T47D (cell line): ENCODE measurements around the gene FSD1.
"Not testable (repeated sequence)": the region's sequence is repeated elsewhere in the genome, so short reads cannot be mapped to it uniquely, and the experiment has no call there.

Experiments used
- DNase-seq, 2 experiments: peaks; one replicate each; pipeline versions ENCODE4 v3.0.0 to v3.0.0-alpha.2; 2011 to 2012; ENCODE audit warnings: low read depth in 1 of 2, low spot score in 1 of 2
- JUND ChIP-seq: IDR thresholded peaks from 2 replicates; pipeline ENCODE4 v1.6.1; 2012; ENCODE audit warnings: low read depth
- in situ Hi-C: cut with HindIII; loops from 2 replicates; pipeline ENCODE4 v1.10.0; 2016; ENCODE audit warnings: low sequenced_read_pairs, low pct_unique_long_range_greater_than_20kb

The FSD1 gene

GRCh38 chr19:4346020-4346383 is 41.6 kb downstream of the FSD1 start:
- no peak for TF ChIP-seq JUND
- in situ Hi-C loops, result no loop called here
- DNase-seq, result no peak

GRCh38 chr19:4347521-4347920 is 43.1 kb downstream of the FSD1 start:
- in situ Hi-C loops, result no loop called here
- TF ChIP-seq JUND, result no peak
- no peak for DNase-seq

GRCh38 chr19:4349225-4349624 is 44.8 kb downstream of the FSD1 start:
- DNase-seq, result not testable (repeated sequence)

DNA sequence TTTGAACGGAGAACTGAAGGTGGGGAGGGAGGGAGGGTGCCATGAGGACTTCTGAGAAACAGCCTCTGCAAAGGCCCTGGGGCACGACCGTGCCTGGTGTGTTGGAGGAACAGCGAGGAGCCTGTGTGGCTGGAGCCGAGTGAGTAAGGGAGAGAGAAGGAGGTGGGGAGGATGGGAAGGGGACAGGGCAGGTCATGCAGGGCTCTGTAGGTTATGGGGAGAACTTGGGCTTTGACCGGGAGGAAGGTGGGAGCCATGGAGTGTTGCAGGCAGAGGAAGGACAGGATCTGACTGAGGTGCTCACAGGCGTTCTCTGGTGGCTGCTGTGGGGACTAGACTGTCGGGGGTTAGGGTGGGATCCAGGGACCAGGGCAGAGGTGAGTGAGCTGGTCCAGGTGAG is 45.7 kb downstream of the FSD1 start:
- no peak for DNase-seq
- no peak for TF ChIP-seq JUND
- in situ Hi-C loops, result no loop called here

More at GRCh38 chr19:4349225-4349624, 44.8 kb downstream of the FSD1 start:
- in situ Hi-C loops, result not testable (repeated sequence)

GRCh38 chr19:4350726-4351125 is 46.3 kb downstream of the FSD1 start:
- in situ Hi-C loops, result no loop called here
- DNase-seq, result no peak
- no peak for TF ChIP-seq JUND

GRCh38 chr19:4352701-4353121 is 48.3 kb downstream of the FSD1 start:
- in situ Hi-C loops, result no loop called here
- DNase-seq, result peak in 1 of 2 experiments; percentile 43

GRCh38 chr19:4354282-4354681 is 49.9 kb downstream of the FSD1 start:
- in situ Hi-C loops, result no loop called here
- DNase-seq, result no peak
- TF ChIP-seq JUND, result no peak

More at GRCh38 chr19:4352701-4353121, 48.3 kb downstream of the FSD1 start:
- TF ChIP-seq JUND, result no peak

DNA sequence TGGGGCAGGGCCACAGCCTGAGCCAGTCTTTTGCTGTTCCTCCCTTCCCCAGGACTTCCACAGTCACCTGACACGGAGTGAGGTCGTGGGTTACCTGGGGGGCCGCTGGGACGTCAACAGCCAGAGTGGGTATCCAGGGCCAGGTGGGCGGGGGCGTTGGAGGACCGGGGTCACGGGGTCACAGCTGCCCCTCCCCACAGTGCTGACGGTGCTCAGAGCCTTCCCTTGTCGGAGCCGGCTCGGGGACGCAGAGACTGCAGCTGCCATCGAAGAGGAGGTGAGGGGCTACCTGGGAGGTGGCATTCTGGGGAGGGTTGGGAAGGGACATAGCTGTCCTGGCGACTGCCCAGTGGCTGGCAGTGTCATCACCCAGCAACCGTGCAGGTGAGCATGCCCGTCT is 50.5 kb downstream of the FSD1 start:
- TF ChIP-seq JUND, result no peak
- DNase-seq, result no peak
- in situ Hi-C loops, result no loop called here

DNA sequence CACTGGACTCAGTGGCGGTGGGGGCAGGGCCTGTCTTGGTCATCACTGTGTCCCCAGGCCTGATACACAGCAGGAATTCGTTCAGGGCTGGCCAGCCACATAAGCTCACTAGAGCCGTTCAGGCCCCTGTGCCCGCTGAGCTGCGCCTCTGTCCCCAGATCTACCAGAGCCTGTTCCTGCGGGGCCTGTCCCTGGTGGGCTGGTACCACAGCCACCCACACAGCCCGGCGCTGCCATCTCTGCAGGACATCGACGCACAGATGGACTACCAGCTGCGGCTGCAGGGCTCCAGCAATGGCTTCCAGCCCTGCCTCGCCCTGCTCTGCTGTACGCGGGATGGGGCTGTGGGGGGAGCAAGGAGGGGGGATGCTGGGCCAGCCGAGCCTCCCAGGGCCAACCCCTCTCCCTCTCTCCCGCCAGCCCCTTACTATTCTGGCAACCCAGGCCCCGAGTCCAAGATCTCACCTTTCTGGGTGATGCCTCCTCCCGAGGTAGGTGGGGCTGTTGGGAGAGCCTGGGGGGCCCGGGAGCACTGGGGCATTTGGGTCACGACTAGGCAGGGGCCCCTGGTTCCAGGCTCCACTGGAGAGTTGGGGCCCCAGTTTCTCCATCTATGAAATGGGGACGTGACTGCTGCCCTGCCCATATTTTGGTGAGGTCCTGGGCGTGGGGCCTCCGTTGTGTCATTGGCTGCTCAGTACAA is 52.8 kb downstream of the FSD1 start:
- no peak for TF ChIP-seq JUND
- no peak for DNase-seq
- in situ Hi-C loops, result no loop called here

DNA sequence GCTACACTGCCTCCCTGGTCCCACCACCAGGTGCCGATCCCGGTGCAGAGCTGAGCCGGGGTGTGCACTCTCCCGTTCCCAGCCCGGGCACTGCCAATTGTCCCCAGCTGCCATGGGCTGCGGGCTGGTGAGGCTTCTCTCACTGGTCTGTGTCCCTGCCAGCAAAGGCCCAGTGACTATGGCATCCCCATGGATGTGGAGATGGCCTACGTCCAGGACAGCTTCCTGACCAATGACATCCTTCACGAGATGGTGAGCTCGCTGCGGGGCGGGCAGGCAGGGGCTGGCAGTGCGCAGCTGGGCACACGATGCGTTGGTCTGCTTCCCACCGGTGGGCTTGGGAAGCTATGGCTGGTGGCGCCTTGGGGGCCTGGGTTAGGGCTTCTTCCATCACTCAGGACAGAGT is 53.5 kb downstream of the FSD1 start:
- in situ Hi-C loops, result no loop called here
- no peak for DNase-seq
- no peak for TF ChIP-seq JUND

GRCh38 chr19:4358709-4359626 is 54.6 kb downstream of the FSD1 start:
- no peak for TF ChIP-seq JUND
- no peak for DNase-seq
- in situ Hi-C loops, result no loop called here

DNA sequence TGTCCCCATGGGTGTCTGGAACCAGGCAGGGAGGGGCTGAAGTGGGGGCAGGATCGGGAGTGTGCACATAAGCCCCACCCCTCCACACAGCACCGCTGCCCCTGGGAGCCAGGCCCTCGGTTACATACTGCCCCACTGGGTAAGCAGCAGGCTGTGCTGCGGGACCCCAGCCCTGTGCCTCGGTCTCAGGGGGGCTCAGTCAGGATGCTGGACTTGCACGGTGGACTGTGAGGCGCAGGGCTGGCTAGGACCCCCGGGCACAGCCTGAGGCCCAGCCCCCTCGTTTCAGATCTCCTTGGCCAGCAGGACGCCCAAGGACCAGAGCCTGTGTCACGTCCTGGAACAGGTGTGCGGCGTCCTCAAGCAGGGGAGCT is 55.2 kb downstream of the FSD1 start:
- TF ChIP-seq JUND, result no peak
- in situ Hi-C loops, result no loop called here
- no peak for DNase-seq

GRCh38 chr19:4360081-4360569 is 55.7 kb downstream of the FSD1 start:
- in situ Hi-C loops, result no loop called here
- no peak for DNase-seq
- TF ChIP-seq JUND, result no peak
